ENCODE data around the gene CELF4.

DNA sequence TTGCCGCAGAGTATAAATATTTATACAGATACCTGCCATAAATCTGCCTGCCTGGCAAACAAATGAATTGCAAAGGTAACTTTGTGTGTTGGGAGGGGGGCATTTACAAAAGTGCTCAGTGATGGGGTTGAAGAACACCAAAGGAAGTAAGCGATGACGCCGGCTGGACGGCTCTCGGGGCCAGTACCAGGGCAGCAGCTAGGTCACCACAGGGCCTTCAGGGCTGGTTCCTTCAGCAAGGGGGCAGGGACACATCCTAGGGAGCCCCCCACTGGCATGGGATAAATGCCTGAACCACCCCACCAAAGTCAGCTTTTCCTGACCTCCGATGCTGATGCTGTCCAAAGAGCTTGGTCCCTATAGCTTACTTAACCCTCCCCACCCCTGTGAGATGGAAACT lies 190.4 kb downstream of the CELF4 start:
- TF ChIP-seq, protein P1, sequence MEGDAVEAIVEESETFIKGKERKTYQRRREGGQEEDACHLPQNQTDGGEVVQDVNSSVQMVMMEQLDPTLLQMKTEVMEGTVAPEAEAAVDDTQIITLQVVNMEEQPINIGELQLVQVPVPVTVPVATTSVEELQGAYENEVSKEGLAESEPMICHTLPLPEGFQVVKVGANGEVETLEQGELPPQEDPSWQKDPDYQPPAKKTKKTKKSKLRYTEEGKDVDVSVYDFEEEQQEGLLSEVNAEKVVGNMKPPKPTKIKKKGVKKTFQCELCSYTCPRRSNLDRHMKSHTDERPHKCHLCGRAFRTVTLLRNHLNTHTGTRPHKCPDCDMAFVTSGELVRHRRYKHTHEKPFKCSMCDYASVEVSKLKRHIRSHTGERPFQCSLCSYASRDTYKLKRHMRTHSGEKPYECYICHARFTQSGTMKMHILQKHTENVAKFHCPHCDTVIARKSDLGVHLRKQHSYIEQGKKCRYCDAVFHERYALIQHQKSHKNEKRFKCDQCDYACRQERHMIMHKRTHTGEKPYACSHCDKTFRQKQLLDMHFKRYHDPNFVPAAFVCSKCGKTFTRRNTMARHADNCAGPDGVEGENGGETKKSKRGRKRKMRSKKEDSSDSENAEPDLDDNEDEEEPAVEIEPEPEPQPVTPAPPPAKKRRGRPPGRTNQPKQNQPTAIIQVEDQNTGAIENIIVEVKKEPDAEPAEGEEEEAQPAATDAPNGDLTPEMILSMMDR (conservative IDR thresholded peaks at IDR 0.05; ENCODE audit: low read depth, low read length) = no peak
- no peak for TF ChIP-seq EZH2phosphoT487 (IDR thresholded peaks at IDR 0.05; ENCODE audit: borderline replicate concordance, low read length)
- TF ChIP-seq EZH2 (IDR thresholded peaks at IDR 0.05; ENCODE audit: low read length, unreplicated experiment) = no peak

Measured in PC-3 (cell line).